IMR-90 (cell line): Measurements from ENCODE around the gene RNF149. TPM values are rescaled to one million over a fixed set of nuclear protein-coding genes. Genes with fewer than 3 reads are reported as not detected.
A peak's percentile ranks its signal among the peaks of the same experiment; 100 is the strongest.

Experiments used
- microRNA-seq, 2 experiments: library from miRNA; stranded (forward) in 1 of 2; unstranded in 1 of 2; fragments of 10-50 nt in 1 of 2; fragments of <30 nt in 1 of 2; gene quantifications in 1 of 2; microRNA quantifications in 1 of 2; one replicate each; pipeline versions ENCODE3 to v1.1.0; 2013 to 2020; ENCODE audit not compliant: insufficient read depth in 1 of 2, insufficient read length in 1 of 2, unreplicated experiment in 1 of 2
- polyA plus RNA-seq, 3 experiments: library from polyadenylated mRNA; depleted of rRNA; stranded (reverse); fragments of >200 nt; gene quantifications; 2 replicates each; pipeline ENCODE4 v1.2.3, GENCODE V29; 2012; ENCODE audit warnings: low replicate concordance in 1 of 3
- small RNA-seq, 5 experiments: library from RNA; depleted of rRNA; stranded (forward); fragments of <200 nt; gene quantifications; one replicate each; pipeline ENCODE3, GENCODE V24; 2012
- total RNA-seq: library from RNA; depleted of rRNA; stranded (reverse); fragments of >200 nt; gene quantifications from 2 replicates; pipeline ENCODE4 v1.2.3, GENCODE V29; 2012; rRNA removed

RNF149 gene
- total and polyA plus RNA-seq, 2 of the 4 experiments (the other 2 are of a cell fraction), result 14.5 to 18.6 TPM

Small RNA genes lying within 50 kb of the gene (microRNA-seq; reads per million reads assigned to microRNA genes)
- gene MIR5696 (ENCODE audit: insufficient read depth in 1 of 2, insufficient read length in 1 of 2, unreplicated experiment in 1 of 2), result 0 reads per million in 2 experiments
- gene SNORD89 (ENCODE audit: insufficient read depth, insufficient read length), result 31.0 reads per million, percentile 66 among the genes with 10 or more reads in this experiment

Small RNA genes lying within 50 kb of the gene (small RNA-seq; reads per million reads assigned to genes)
- gene MIR5696 (0 to 3.8 (median 0.42) reads per million in 5 experiments), gene SNORD89 (0 to 5.1 (median 2.5) reads per million in 5 experiments)

Other genes starting within 250 kb of the RNF149 start
- 0.83 and 1.3 TPM in 2 replicates for gene TBC1D8, start 157.3 kb downstream of the RNF149 start, total RNA-seq
- 0.98 and 1.5 TPM in 2 replicates for gene TBC1D8, start 157.3 kb downstream of the RNF149 start, polyA plus RNA-seq (2012; rRNA removed)
- 33.6 and 36.4 TPM in 2 replicates for gene CNOT11, start 55.8 kb downstream of the RNF149 start, total RNA-seq
- gene CNOT11, start 55.8 kb downstream of the RNF149 start, polyA plus RNA-seq (2012; rRNA removed), result 50.3 and 55.8 TPM in 2 replicates
- not detected in 2 replicates for gene CREG2, start 78.8 kb upstream of the RNF149 start, total RNA-seq
- gene CREG2, start 78.8 kb upstream of the RNF149 start, polyA plus RNA-seq (2012; rRNA removed), result 0.17 and 0.24 TPM in 2 replicates
- gene RFX8, start 166.4 kb upstream of the RNF149 start, total RNA-seq, result 1.9 and 2.9 TPM in 2 replicates
- 3.4 and 5.3 TPM in 2 replicates for gene RFX8, start 166.4 kb upstream of the RNF149 start, polyA plus RNA-seq (2012; rRNA removed)